ENCODE measurements around the gene MVK.

DNA sequence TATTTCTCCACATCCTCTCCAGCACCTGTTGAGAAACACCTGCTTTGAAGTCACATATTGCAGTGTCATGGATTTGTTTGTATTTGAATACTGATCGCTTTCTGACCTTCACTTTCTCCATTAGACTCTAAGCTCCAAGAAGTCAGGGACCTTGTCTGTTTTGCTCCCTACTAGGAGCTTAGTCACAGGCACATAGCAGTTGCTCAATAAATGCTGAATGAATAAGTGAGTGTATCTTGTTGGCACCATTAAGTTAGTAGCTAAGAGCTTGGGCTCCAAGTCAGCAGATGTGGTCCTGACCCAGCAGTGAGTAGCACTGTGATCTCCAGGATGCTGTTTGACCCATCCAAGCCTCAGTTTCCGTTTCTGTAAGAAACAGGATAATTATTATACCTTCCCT is 10.1 kb downstream of the MVK start:
- TF ChIP-seq, protein P1, sequence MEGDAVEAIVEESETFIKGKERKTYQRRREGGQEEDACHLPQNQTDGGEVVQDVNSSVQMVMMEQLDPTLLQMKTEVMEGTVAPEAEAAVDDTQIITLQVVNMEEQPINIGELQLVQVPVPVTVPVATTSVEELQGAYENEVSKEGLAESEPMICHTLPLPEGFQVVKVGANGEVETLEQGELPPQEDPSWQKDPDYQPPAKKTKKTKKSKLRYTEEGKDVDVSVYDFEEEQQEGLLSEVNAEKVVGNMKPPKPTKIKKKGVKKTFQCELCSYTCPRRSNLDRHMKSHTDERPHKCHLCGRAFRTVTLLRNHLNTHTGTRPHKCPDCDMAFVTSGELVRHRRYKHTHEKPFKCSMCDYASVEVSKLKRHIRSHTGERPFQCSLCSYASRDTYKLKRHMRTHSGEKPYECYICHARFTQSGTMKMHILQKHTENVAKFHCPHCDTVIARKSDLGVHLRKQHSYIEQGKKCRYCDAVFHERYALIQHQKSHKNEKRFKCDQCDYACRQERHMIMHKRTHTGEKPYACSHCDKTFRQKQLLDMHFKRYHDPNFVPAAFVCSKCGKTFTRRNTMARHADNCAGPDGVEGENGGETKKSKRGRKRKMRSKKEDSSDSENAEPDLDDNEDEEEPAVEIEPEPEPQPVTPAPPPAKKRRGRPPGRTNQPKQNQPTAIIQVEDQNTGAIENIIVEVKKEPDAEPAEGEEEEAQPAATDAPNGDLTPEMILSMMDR (IDR thresholded peaks at IDR 0.05 in 4 of 5, conservative IDR thresholded peaks at IDR 0.05 in 1 of 5), result no peak
- no peak for TF ChIP-seq POLR2A (IDR thresholded peaks at IDR 0.05)

Measured in gastrocnemius medialis (tissue), 4 donors.